COR-L47 (cell line): Measurements from ENCODE around the gene IL9R.
"Not testable (repeated sequence)": the region's sequence is repeated elsewhere in the genome, so short reads cannot be mapped to it uniquely, and the experiment has no call there.

ENCODE experiments used
- DNase-seq: peaks from one replicate; lab custom pipeline; 2025; lab: John Stamatoyannopoulos, UW

IL9R gene

DNA sequence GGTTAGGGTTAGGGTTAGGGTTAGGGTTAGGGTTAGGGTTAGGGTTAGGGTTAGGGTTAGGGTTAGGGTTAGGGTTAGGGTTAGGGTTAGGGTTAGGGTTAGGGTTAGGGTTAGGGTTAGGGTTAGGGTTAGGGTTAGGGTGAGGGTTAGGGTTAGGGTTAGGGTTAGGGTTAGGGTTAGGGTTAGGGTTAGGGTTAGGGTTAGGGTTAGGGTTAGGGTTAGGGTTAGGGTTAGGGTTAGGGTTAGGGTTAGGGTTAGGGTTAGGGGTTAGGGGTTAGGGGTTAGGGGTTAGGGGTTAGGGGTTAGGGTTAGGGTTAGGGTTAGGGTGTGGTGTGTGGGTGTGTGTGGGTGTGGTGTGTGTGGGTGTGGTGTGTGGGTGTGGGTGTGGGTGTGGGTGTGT is 33.0 kb downstream of the IL9R start:
- not testable (repeated sequence) for DNase-seq
